Heart left ventricle (tissue), 16 donors: ENCODE data around the gene HSD17B1. TPM values are rescaled to one million over a fixed set of nuclear protein-coding genes. Genes with fewer than 3 reads are reported as not detected.

ENCODE experiments used
- ATAC-seq, 4 donors: fragments of 200-7000 bp; cut with Tn5 transposase; one replicate each; pipeline ENCODE4 v1.9.1; 2020 to 2022; ENCODE audit warnings: moderate library complexity in 4 of 4, mild to moderate bottlenecking in 3 of 4, moderate number of reproducible peaks in 1 of 4
- DNase-seq, 5 donors: peaks; one replicate each; pipeline ENCODE4 v3.0.0-alpha.2; 2020
- H3K27ac ChIP-seq, 12 donors: fragments of 200-600 bp; sonication (generic) in 4 of 12; one replicate each; pipeline versions ENCODE4 v1.5.0 to v1.8.0; 2016 to 2022; ENCODE audit warnings: mild to moderate bottlenecking in 2 of 12
- H3K27me3 ChIP-seq, 9 donors: fragments of 200-600 bp; sonication (generic) in 2 of 9; one replicate each; pipeline versions ENCODE4 v1.5.1 to v1.8.0; 2016 to 2022; ENCODE audit warnings: mild to moderate bottlenecking in 3 of 9
- H3K36me3 ChIP-seq, 9 donors: fragments of 200-600 bp; sonication (generic) in 2 of 9; one replicate each; pipeline versions ENCODE4 v1.5.0 to v1.8.0; 2018 to 2022; ENCODE audit warnings: mild to moderate bottlenecking in 2 of 9
- H3K4me1 ChIP-seq, 12 donors: fragments of 200-600 bp; sonication (generic) in 4 of 12; one replicate each; pipeline versions ENCODE4 v1.5.0 to v1.8.0; 2016 to 2022; ENCODE audit warnings: mild to moderate bottlenecking in 3 of 12
- H3K4me3 ChIP-seq, 12 donors: fragments of 200-600 bp; sonication (generic) in 4 of 12; one replicate each; pipeline versions ENCODE4 v1.5.0 to v1.8.0; 2017 to 2022; ENCODE audit warnings: mild to moderate bottlenecking in 9 of 12, moderate library complexity in 4 of 12
- H3K9me3 ChIP-seq, 12 donors: fragments of 200-600 bp; sonication (generic) in 4 of 12; one replicate each; pipeline versions ENCODE4 v1.5.0 to v1.8.0; 2016 to 2022; ENCODE audit warnings: mild to moderate bottlenecking in 1 of 12
- POLR2A ChIP-seq, 2 donors: fragments of 450-650 bp; IDR thresholded peaks; one replicate each; pipeline ENCODE4 v1.6.1; 2017; ENCODE audit warnings: antibody characterized with exemption in 2 of 2, mild to moderate bottlenecking in 2 of 2, moderate library complexity in 2 of 2
- WGBS, 4 donors: extraction: QIAGEN DNeasy Blood & Tissue Kit in 2 of 4; methylation state at CpG; one replicate each; pipeline versions ENCODE4 v1.1.5 to v1.1.7; 2013 to 2018; 5-methylcytosine and 5-hydroxymethylcytosine counted together
- intact Hi-C, 10 donors: fragments of 100-400 bp; cut with DNase I; formaldehyde crosslinking; loops; one replicate each; pipeline versions ENCODE4 v1.11.1 to v1.14.2; 2022
- polyA plus RNA-seq, 2 donors: library from polyadenylated mRNA; stranded (reverse); fragments of 200-250 nt; gene quantifications; one replicate each; pipeline ENCODE4 v1.2.3, GENCODE V29; 2013
- total RNA-seq, 9 donors: library from RNA; depleted of rRNA in 2 of 9; stranded (reverse); fragments of >200 nt in 2 of 9; fragmentation: NEBNext Ultra II Directional in 3 of 9; extraction: Animal tissue kit (Norgen Biotek cat#: 25700) in 3 of 9; gene quantifications; one replicate each; pipeline versions ENCODE4 v1.1.0 to v1.2.4, GENCODE V29; 2016 to 2023
- TF ChIP-seq, protein P1 (sequence below), 12 donors: fragments of 200-600 bp; sonication (generic) in 4 of 12; IDR thresholded peaks; one replicate each; pipeline versions ENCODE4 v1.5.0 to v1.8.0; 2018 to 2022; ENCODE audit warnings: antibody characterized with exemption in 12 of 12, mild to moderate bottlenecking in 5 of 12
- donor health status: ischemic (EF 13 %, LVEDD 7.1; RV severe dilation, severe dysfunction).
- donor health status: healthy with polysubstance abuse.
- donor health status: DM: no; HTN: yes; CAD: no.
- donor health status: DM: no; HTN: no; CAD: no.
- donor health status: ischemic (EF 25% LVEDD 6.9; RV normal size, moderate dysfunction).
- donor health status: ischemic (EF 25% LVEDD 5.7; RV mildly dilated, moderate dysfunction).
- donor health status: healthy.
- donor health status: DM: yes; HTN: yes; CAD: no.
- donor health status: ischemic (EF 35%, LVEDD 5.7; RV mildly dilated, moderate dysfunction).
- donor health status: nonischemic (EF 11% LVEDD 7.7; RV severe dilation, severe dysfunction).
- donor health status: DM: yes; HTN: yes; CAD: no.
- donor health status: PGD.
- donor health status: ischemic (EF 29% LVEDD 5.4; RV normal size, mild dysfunction).
- donor health status: nonischemic (EF 23%, LVEDD 6.1; RV moderate dilation, normal function).

The HSD17B1 gene
- total and polyA plus RNA-seq, 11 donors, result 0.32 to 1.8 (median 1.1) TPM; not detected in 1

DNA sequence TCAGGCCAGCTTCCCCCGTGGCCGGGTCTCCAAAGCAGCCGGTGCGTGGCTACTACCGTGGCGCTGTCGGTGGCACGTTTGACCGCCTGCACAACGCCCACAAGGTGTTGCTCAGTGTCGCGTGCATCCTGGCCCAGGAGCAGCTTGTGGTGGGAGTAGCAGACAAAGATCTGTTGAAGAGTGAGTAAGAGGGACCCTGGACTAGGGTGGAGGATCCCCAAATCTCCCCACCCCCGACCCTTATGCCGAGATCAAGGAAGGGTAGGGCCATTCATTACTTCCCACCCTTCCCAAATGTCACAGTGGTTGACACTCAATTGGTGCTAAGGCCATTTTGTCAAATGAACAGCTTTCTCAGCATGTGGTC, 10.4 kb downstream of the HSD17B1 start:
- DNase-seq, result no peak
- ATAC-seq, result no peak
- Histone ChIP-seq H3K27ac (peak overlapping the region in 4 of 12 donors; percentile 71 to 90 (median 85)), H3K4me1 (peaks cover 10 to 50% (median 39%) of the 10 kb centered on the region in 12 donors), H3K9me3 (no peaks in the 10 kb centered on the region), H3K4me3 (peak overlapping the region; percentile 55 to 95 (median 86)), H3K27me3 (no peaks in the 10 kb centered on the region), H3K36me3 (peaks cover 0 to 25% (median 19%) of the 10 kb centered on the region in 9 donors)
- intact Hi-C loops, result no loop called here
- TF ChIP-seq POLR2A (IDR thresholded peaks at IDR 0.05), result no peak
- TF ChIP-seq, protein P1, sequence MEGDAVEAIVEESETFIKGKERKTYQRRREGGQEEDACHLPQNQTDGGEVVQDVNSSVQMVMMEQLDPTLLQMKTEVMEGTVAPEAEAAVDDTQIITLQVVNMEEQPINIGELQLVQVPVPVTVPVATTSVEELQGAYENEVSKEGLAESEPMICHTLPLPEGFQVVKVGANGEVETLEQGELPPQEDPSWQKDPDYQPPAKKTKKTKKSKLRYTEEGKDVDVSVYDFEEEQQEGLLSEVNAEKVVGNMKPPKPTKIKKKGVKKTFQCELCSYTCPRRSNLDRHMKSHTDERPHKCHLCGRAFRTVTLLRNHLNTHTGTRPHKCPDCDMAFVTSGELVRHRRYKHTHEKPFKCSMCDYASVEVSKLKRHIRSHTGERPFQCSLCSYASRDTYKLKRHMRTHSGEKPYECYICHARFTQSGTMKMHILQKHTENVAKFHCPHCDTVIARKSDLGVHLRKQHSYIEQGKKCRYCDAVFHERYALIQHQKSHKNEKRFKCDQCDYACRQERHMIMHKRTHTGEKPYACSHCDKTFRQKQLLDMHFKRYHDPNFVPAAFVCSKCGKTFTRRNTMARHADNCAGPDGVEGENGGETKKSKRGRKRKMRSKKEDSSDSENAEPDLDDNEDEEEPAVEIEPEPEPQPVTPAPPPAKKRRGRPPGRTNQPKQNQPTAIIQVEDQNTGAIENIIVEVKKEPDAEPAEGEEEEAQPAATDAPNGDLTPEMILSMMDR (IDR thresholded peaks at IDR 0.05), result no peak
- 75 to 84% (median 76%) methylated on average over 9 to 14 of the region's 14 CpGs for WGBS, 4 donors

DNA sequence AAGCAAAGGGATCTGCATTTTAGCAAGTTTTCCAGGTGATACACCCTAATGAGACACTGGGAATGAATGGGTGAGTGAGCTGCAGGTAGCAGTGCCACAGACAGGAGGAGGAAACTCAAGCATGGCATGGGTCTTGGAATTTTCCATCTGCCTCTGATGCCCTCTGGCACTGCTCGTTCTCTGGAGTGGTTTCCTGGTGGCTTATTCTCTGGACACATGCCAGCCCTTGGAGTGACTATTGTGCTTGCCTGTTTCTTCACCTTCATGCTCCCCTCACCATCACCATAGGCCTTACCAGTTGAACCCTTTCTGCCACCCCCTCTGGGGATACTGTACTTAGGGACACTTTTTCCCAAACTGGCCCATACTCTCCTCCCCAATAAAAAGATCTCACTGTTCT, 10.8 kb downstream of the HSD17B1 start:
- H3K4me1 ChIP-seq, result peaks cover 10 to 54% (median 43%) of the 10 kb centered on the region in 12 donors
- no peaks in the 10 kb centered on the region for H3K9me3 ChIP-seq
- peak overlapping the region in 6 of 12 donors; percentile 73 to 95 (median 90) for H3K4me3 ChIP-seq
- peaks cover 0 to 29% (median 22%) of the 10 kb centered on the region in 9 donors for H3K36me3 ChIP-seq
- no peak overlapping the region for H3K27ac ChIP-seq
- no peaks in the 10 kb centered on the region for H3K27me3 ChIP-seq
- DNase-seq, result no peak
- WGBS, 4 donors, result 20 to 35% (median 25%) methylated on average over 1 of the region's 1 CpG
- intact Hi-C loops, result no loop called here
- TF ChIP-seq, protein P1 (IDR thresholded peaks at IDR 0.05), result no peak
- no peak for TF ChIP-seq POLR2A (IDR thresholded peaks at IDR 0.05)
- no peak for ATAC-seq

DNA sequence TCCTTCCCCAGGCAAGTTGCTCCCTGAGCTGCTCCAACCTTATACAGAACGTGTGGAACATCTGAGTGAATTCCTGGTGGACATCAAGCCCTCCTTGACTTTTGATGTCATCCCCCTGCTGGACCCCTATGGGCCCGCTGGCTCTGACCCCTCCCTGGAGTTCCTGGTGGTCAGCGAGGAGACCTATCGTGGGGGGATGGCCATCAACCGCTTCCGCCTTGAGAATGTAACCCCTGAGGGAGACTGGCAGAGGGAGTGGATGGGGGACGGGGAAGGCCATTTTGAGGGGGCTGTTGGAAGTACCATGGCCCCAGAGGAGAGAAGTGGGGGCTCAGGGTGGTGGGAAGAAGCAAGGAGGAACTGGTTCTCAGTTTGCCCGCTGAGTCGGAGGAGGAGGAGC, 11.2 kb downstream of the HSD17B1 start:
- H3K4me3 ChIP-seq, result peak overlapping the region in 1 of 12 donors; percentile 95

DNA sequence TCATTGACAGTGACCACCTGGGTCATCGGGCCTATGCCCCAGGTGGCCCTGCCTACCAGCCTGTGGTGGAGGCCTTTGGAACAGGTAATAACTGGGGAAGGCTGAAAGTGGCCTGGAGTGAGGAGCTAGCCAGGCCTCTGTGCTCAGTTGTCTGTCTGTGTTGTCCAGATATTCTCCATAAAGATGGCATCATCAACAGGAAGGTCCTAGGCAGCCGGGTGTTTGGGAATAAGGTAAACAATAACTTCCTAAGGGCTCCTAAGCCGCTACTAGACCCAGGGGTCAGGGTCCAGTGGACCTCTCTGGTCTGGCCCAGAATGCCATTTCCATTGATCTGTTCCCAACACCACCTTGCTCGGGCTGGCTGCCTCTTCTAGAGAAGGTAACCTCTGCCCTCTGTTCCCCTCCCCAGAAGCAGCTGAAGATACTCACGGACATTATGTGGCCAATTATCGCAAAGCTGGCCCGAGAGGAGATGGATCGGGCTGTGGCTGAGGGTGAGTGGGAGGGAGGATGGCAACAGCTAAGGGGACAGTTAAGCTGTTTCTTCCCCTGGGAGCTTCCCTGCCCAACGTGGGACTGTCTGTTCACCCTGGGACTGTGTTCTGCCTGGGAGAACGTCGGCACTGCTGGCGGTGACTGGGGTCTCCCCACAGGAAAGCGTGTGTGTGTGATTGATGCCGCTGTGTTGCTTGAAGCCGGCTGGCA, 12.2 kb downstream of the HSD17B1 start:
- TF ChIP-seq POLR2A (IDR thresholded peaks at IDR 0.05), result no peak
- TF ChIP-seq, protein P1 (IDR thresholded peaks at IDR 0.05), result no peak
- Histone ChIP-seq H3K4me1 (peaks cover 10 to 59% (median 44%) of the 10 kb centered on the region in 12 donors), H3K27me3 (no peaks in the 10 kb centered on the region), H3K9me3 (no peaks in the 10 kb centered on the region), H3K4me3 (no peak overlapping the region), H3K36me3 (peaks cover 0 to 44% (median 36%) of the 10 kb centered on the region in 9 donors), H3K27ac (no peak overlapping the region)
- intact Hi-C loops, result no loop called here
- peak in 1 of 5 donors; percentile 40 for DNase-seq
- 89 to 94% (median 92%) methylated on average over 12 to 15 of the region's 15 CpGs for WGBS, 4 donors
- ATAC-seq, result no peak

More for the DNA sequence above, 11.2 kb downstream of the HSD17B1 start:
- Histone ChIP-seq H3K27ac (no peak overlapping the region), H3K4me1 (peaks cover 10 to 58% (median 44%) of the 10 kb centered on the region in 12 donors), H3K27me3 (no peaks in the 10 kb centered on the region), H3K36me3 (peaks cover 0 to 33% (median 26%) of the 10 kb centered on the region in 9 donors), H3K9me3 (no peaks in the 10 kb centered on the region)
- no peak for DNase-seq
- intact Hi-C loops, result no loop called here
- 75 to 86% (median 85%) methylated on average over 6 to 9 of the region's 9 CpGs for WGBS, 4 donors
- ATAC-seq, result no peak
- TF ChIP-seq, protein P1 (IDR thresholded peaks at IDR 0.05), result no peak
- no peak for TF ChIP-seq POLR2A (IDR thresholded peaks at IDR 0.05)
